K562 (cell line): ENCODE results near the gene CCDC87. TPM values are rescaled to one million over a fixed set of nuclear protein-coding genes. Genes with fewer than 3 reads are reported as not detected.

Experiments
- ASH1L ChIP-seq: fragments of 450-650 bp; IDR thresholded peaks from 2 replicates; pipeline ENCODE4 v1.6.1; 2018; ENCODE audit warnings: borderline replicate concordance, mild to moderate bottlenecking, low read depth; ENCODE audit not compliant: partially characterized antibody
- BACH1 ChIP-seq: fragments of 200-800 bp; sonication (Bioruptor generic); IDR thresholded peaks from 2 replicates; pipeline ENCODE4 v1.6.1; 2016; ENCODE audit warnings: missing genetic modification characterization, missing compliant biosample characterization
- CBX1 ChIP-seq: sonication (generic); IDR thresholded peaks from 2 replicates; pipeline ENCODE4 v1.6.1; 2016; ENCODE audit warnings: antibody characterized with exemption, low read depth, mild to moderate bottlenecking
- E2F6 ChIP-seq, 2 experiments: IDR thresholded peaks; 2 replicates each; pipeline ENCODE4 v1.6.1; 2011; ENCODE audit warnings: borderline replicate concordance in 1 of 2, control low read depth in 1 of 2, low read depth in 1 of 2, low read length in 1 of 2, mild to moderate bottlenecking in 1 of 2, mixed read lengths in 1 of 2, moderate library complexity in 1 of 2; ENCODE audit not compliant: insufficient read depth in 1 of 2, insufficient read length in 1 of 2, poor library complexity in 1 of 2, severe bottlenecking in 1 of 2; ENCODE audit errors: extremely low read depth in 1 of 2
- ETV6 ChIP-seq, 3 experiments: fragments of 150-350 bp in 1 of 3; sonication (generic) in 1 of 3; formaldehyde crosslinking in 1 of 3; IDR thresholded peaks; 2 replicates each; pipeline versions ENCODE4 v1.6.1 to v1.8.0; 2014 to 2022; ENCODE audit warnings: borderline replicate concordance in 2 of 3, low read depth in 2 of 3, antibody characterized with exemption in 1 of 3, low read length in 1 of 3, mild to moderate bottlenecking in 1 of 3, missing genetic modification reagents in 1 of 3
- GATAD2B ChIP-seq: fragments of 450-650 bp; IDR thresholded peaks from 2 replicates; pipeline ENCODE4 v1.6.1; 2017; ENCODE audit warnings: mild to moderate bottlenecking, borderline replicate concordance
- MED1 ChIP-seq: sonication (generic); formaldehyde crosslinking; IDR thresholded peaks from 2 replicates; pipeline ENCODE4 v1.8.1; 2023; ENCODE audit warnings: missing genetic modification reagents, borderline replicate concordance
- MITF ChIP-seq: IDR thresholded peaks from 2 replicates; pipeline ENCODE4 v1.6.1; 2014; ENCODE audit warnings: antibody characterized with exemption
- PHB2 ChIP-seq: fragments of 450-650 bp; IDR thresholded peaks from 2 replicates; pipeline ENCODE4 v1.6.1; 2017; ENCODE audit warnings: low read depth
- SAFB ChIP-seq: fragments of 200-400 bp; formaldehyde crosslinking; IDR thresholded peaks from 2 replicates; pipeline ENCODE4 v1.6.1; 2017; ENCODE audit warnings: low read depth, low read length, borderline replicate concordance
- SAP30 ChIP-seq: fragments of 200-600 bp; sonication (generic); IDR thresholded peaks from 2 replicates; pipeline ENCODE4 v1.6.1; 2012; ENCODE audit warnings: borderline replicate concordance, low read depth, mild to moderate bottlenecking, moderate library complexity, low read length, control low read depth, inconsistent platforms; ENCODE audit not compliant: insufficient read depth, poor library complexity, severe bottlenecking
- SMAD4 ChIP-seq: fragments of 250-450 bp; sonication (Bioruptor Pico); conservative IDR thresholded peaks from 2 replicates; pipeline ENCODE4 v1.8.0; 2021; ENCODE audit warnings: inconsistent platforms, mild to moderate bottlenecking, moderate library complexity
- SRSF9 ChIP-seq: fragments of 200-400 bp; formaldehyde crosslinking; IDR thresholded peaks from 2 replicates; pipeline ENCODE4 v1.6.1; 2017; ENCODE audit warnings: low read depth, low read length, borderline replicate concordance
- TAL1 ChIP-seq: fragments of 450-650 bp; IDR thresholded peaks from 2 replicates; pipeline ENCODE4 v1.6.1; 2016; ENCODE audit warnings: mild to moderate bottlenecking
- ZHX1 ChIP-seq: fragments of 150-350 bp; conservative IDR thresholded peaks from 2 replicates; pipeline ENCODE4 v1.6.1; 2014; ENCODE audit warnings: low read length
- polyA plus RNA-seq, 8 experiments: library from polyadenylated mRNA; depleted of rRNA in 4 of 8; stranded (reverse) in 5 of 8; unstranded in 3 of 8; fragments of >200 nt; fragmentation: Nextera tagmentation in 2 of 8; fragmentation: Illumina TruSeq in 1 of 8; extraction: Ambion mirVana in 2 of 8; extraction: Trizol in 1 of 8; gene quantifications; 2 replicates each; pipeline versions ENCODE4 v1.2.1 to v1.2.3, GENCODE V29; 2011 to 2014; ENCODE audit warnings: inconsistent platforms in 1 of 8, missing spikeins in 1 of 8
- total RNA-seq, 7 experiments: library from RNA; depleted of rRNA in 6 of 7; stranded (reverse); fragments of >200 nt in 6 of 7; fragmentation: Illumina TruSeq in 2 of 7; extraction: Trizol in 2 of 7; gene quantifications; 2 replicates each; pipeline versions ENCODE4 v1.2.1 to v1.2.3, GENCODE V29; 2011 to 2021; ENCODE audit warnings: low replicate concordance in 1 of 7

Gene CCDC87
- total and polyA plus RNA-seq, 9 of the 15 experiments (the other 6 are each of a cell fraction or from before 2014, with no cell fraction given) = 0.03 to 0.44 (median 0.15) TPM; not detected in 1

GRCh38 chr11:66545701-66546367 is 47.0 kb downstream of the CCDC87 start, which contains the start of gene ZDHHC24 (continued):
- TF ChIP-seq SAP30 = peak; percentile 95
- no peak for TF ChIP-seq MED1 (CRISPR knock-in tag)
- TF ChIP-seq SRSF9 = no peak
- no peak for TF ChIP-seq SMAD4 (CRISPR knock-in tag)
- TF ChIP-seq PHB2 = no peak
- no peak for TF ChIP-seq CBX1
- peak; percentile 50 for TF ChIP-seq ASH1L
- no peak for TF ChIP-seq ETV6 (IDR thresholded peaks at IDR 0.05; ENCODE audit: borderline replicate concordance in 1 of 2, low read depth in 2 of 2, low read length in 1 of 2)
- TF ChIP-seq ETV6 (CRISPR knock-in tag; IDR thresholded peaks at IDR 0.05; ENCODE audit: borderline replicate concordance) = no peak
- TF ChIP-seq SAFB = peak; percentile 79
- no peak for TF ChIP-seq ZHX1
- peak; percentile 26 to 33 for TF ChIP-seq E2F6 (IDR thresholded peaks at IDR 0.05; ENCODE audit: borderline replicate concordance in 1 of 2, extremely low read depth in 1 of 2, insufficient read depth in 1 of 2, insufficient read length in 1 of 2, low read depth in 1 of 2, low read length in 1 of 2, poor library complexity in 1 of 2, severe bottlenecking in 1 of 2)
- no peak for TF ChIP-seq BACH1 (tag)
- peak; percentile 76; the same call in 1 of the 2 replicates for TF ChIP-seq GATAD2B
- no peak for TF ChIP-seq TAL1
- TF ChIP-seq MITF = no peak
